GM12891 (cell line): ENCODE measurements around the gene ALPG.
"Not testable (repeated sequence)": the region's sequence is repeated elsewhere in the genome, so short reads cannot be mapped to it uniquely, and the experiment has no call there.

ENCODE experiments used
- DNase-seq: peaks from one replicate; pipeline ENCODE4 v3.0.0; 2011; ENCODE audit warnings: low spot score; ENCODE audit not compliant: insufficient read length
- FAIRE-seq: peaks from 2 replicates; lab custom pipeline; 2011; peaks lifted over from hg19 to GRCh38; lab: Jason Lieb, UNC
- PAX5 ChIP-seq: IDR thresholded peaks from 2 replicates; pipeline ENCODE4 v1.6.1; 2011; ENCODE audit warnings: low read length, moderate library complexity, mild to moderate bottlenecking; ENCODE audit not compliant: insufficient read depth, severe bottlenecking
- POLR2A ChIP-seq: IDR thresholded peaks from 2 replicates; pipeline ENCODE4 v1.6.1; 2011; ENCODE audit warnings: low read depth, low read length, control low read depth
- POLR2AphosphoS5 ChIP-seq: IDR thresholded peaks from 2 replicates; pipeline ENCODE4 v1.6.1; 2011; ENCODE audit warnings: low read depth, low read length, control low read depth
- POU2F2 ChIP-seq: IDR thresholded peaks from 2 replicates; pipeline ENCODE4 v1.6.1; 2011; ENCODE audit warnings: low read depth, mild to moderate bottlenecking, control low read depth, low read length, moderate library complexity
- SPI1 ChIP-seq: IDR thresholded peaks from 2 replicates; pipeline ENCODE4 v1.6.1; 2011; ENCODE audit warnings: low read depth, low read length, control low read depth
- TAF1 ChIP-seq: IDR thresholded peaks from 2 replicates; pipeline ENCODE4 v1.6.1; 2011; ENCODE audit warnings: low read depth, low read length, control low read depth

ALPG gene

GRCh38 chr2:232367591-232368233 lies 38.9 kb upstream of the ALPG start:
- TF ChIP-seq PAX5 (no peak), POU2F2 (no peak), POLR2A (no peak), TAF1 (no peak), SPI1 (no peak)
- DNase-seq (no peak), FAIRE-seq (no peak)

GRCh38 chr2:232368311-232368731 lies 38.3 kb upstream of the ALPG start:
- no peak for DNase-seq
- TF ChIP-seq POLR2AphosphoS5 (no peak), TAF1 (no peak), POU2F2 (no peak), PAX5 (no peak), POLR2A (no peak), SPI1 (no peak)
- FAIRE-seq, result no peak

- no peak for FAIRE-seq
- TF ChIP-seq TAF1 (no peak), PAX5 (no peak), POLR2A (no peak), SPI1 (no peak), POLR2AphosphoS5 (no peak), POU2F2 (no peak)
- no peak for DNase-seq
These were observed 37.3 kb upstream of the ALPG start for GRCh38 chr2:232369126-232369951.

GRCh38 chr2:232370007-232370406 lies 36.6 kb upstream of the ALPG start:
- not testable (repeated sequence) for DNase-seq, FAIRE-seq

- no peak for FAIRE-seq
- TF ChIP-seq POU2F2 (no peak), POLR2AphosphoS5 (no peak)
- no peak for DNase-seq
These were observed 34.1 kb upstream of the ALPG start for GRCh38 chr2:232372231-232373208.

- no peak for FAIRE-seq
- DNase-seq, result no peak
- TF ChIP-seq POU2F2 (no peak), POLR2A (no peak), PAX5 (no peak), SPI1 (no peak), POLR2AphosphoS5 (no peak), TAF1 (no peak)
These were observed 32.3 kb upstream of the ALPG start for GRCh38 chr2:232374356-232374755.

- no peak for TF ChIP-seq POU2F2
- FAIRE-seq (no peak), DNase-seq (no peak)
These were observed 31.5 kb upstream of the ALPG start for GRCh38 chr2:232375164-232375563.

GRCh38 chr2:232376260-232376659 lies 30.4 kb upstream of the ALPG start:
- FAIRE-seq (no peak), DNase-seq (no peak)
- TF ChIP-seq POLR2AphosphoS5 (no peak), SPI1 (no peak), TAF1 (no peak), POU2F2 (no peak), PAX5 (no peak), POLR2A (no peak)

GRCh38 chr2:232376713-232377112 lies 29.9 kb upstream of the ALPG start:
- no peak for FAIRE-seq
- no peak for TF ChIP-seq POLR2A
- no peak for TF ChIP-seq POU2F2
- TF ChIP-seq SPI1, result no peak
- no peak for TF ChIP-seq PAX5
- TF ChIP-seq POLR2AphosphoS5, result no peak
- TF ChIP-seq TAF1, result no peak
- DNase-seq, result no peak

- TF ChIP-seq POU2F2 (no peak), TAF1 (no peak), POLR2A (no peak), POLR2AphosphoS5 (no peak), SPI1 (no peak)
- FAIRE-seq, result no peak
- DNase-seq, result no peak
These were observed 29.3 kb upstream of the ALPG start for GRCh38 chr2:232377319-232377718.
